ENCODE data around the gene BRIP1.

The BRIP1 gene

GRCh38 chr17:61644800-61645774, 218.2 kb downstream of the BRIP1 start:
- in situ Hi-C loops (cut with MboI; ENCODE audit: low sequenced_read_pairs), result no loop called here

GRCh38 chr17:61642768-61643167, 220.6 kb downstream of the BRIP1 start:
- in situ Hi-C loops (cut with MboI; ENCODE audit: low sequenced_read_pairs), result no loop called here

DNA sequence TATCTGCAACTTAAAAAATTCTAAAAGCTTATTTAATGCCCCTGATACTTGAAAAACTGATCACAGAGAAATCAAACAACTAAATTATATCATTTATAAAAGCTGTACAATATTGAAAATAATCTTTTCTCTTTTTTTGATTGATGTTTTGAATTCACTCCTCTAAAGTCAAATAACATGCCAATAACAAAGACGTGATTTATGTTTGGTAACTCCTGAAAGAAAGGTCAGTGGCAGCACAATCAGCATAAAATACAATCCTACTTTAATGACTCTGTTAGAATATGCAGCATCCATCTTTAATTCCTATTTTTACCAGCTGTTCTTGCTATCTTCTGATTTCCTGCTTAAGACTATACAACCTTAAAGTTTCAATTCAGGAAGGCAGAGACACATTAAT, 221.6 kb downstream of the BRIP1 start:
- in situ Hi-C loops (cut with MboI; ENCODE audit: low sequenced_read_pairs), result no loop called here

GRCh38 chr17:61641084-61641483, 222.2 kb downstream of the BRIP1 start:
- in situ Hi-C loops (cut with MboI; ENCODE audit: low sequenced_read_pairs), result no loop called here

- in situ Hi-C loops (cut with MboI; ENCODE audit: low sequenced_read_pairs), result loop anchor here (5.0 kb wide), 1 partner anchor 202 kb away; no protein-coding TSS in a partner anchor
These were observed 223.5 kb downstream of the BRIP1 start for GRCh38 chr17:61639818-61640217.

- in situ Hi-C loops (cut with MboI; ENCODE audit: low sequenced_read_pairs), result loop anchor here (5.0 kb wide), 1 partner anchor 204 kb away; no protein-coding TSS in a partner anchor
These were observed 225.2 kb downstream of the BRIP1 start for GRCh38 chr17:61638087-61638486.

DNA sequence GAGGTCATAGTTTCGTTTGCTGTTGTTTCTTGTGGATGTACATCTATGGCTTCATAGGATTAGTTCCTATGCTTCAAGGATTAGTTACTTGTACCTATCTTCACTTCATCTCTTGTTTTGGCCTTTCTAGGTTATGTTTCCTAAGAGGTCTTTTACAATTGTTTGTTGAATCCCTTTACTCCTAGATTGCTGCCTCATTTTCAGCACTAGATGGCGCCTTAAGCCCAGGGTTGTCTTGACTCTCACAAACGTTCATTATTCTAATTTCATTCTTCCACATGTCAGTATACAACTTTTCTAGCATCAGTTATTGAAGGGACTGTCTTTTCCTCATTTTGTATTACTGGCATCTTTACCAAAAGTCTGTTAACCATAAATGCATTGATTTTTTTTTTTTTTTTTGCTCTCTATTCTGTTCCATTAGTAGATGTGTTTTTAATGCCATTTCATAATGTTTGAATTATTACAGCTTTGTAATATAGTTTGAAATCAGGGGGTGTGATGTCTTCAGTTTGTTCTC, 227.4 kb downstream of the BRIP1 start:
- in situ Hi-C loops (cut with MboI; ENCODE audit: low sequenced_read_pairs), result loop anchor here (5.0 kb wide), 1 partner anchor 206 kb away; no protein-coding TSS in a partner anchor

- in situ Hi-C loops (cut with MboI; ENCODE audit: low sequenced_read_pairs), result loop anchor here (5.0 kb wide), 1 partner anchor 207 kb away; no protein-coding TSS in a partner anchor
These were observed 228.3 kb downstream of the BRIP1 start for GRCh38 chr17:61634942-61635538.

- in situ Hi-C loops (cut with MboI; ENCODE audit: low sequenced_read_pairs), result no loop called here
These were observed 229.3 kb downstream of the BRIP1 start for GRCh38 chr17:61634011-61634539.

DNA sequence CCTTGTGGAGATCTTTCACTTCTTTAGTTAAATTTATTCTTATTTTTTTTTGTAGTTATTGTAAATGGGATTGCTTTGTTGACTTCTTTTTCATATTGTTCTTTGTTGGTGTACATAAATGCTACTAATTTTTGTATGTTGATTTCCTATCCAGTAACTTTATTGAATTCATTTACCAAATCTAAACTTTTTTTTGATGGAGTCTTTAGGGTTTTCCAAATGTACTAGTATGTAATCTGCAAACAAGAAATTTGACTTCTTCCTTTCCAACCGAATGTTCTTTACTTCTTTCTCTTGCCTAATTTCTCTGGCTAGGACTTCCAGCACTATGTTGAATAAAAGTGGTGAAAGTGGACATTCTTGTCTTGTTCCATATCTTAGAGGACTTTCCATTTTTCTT, 230.5 kb downstream of the BRIP1 start:
- in situ Hi-C loops (cut with MboI; ENCODE audit: low sequenced_read_pairs), result no loop called here

DNA sequence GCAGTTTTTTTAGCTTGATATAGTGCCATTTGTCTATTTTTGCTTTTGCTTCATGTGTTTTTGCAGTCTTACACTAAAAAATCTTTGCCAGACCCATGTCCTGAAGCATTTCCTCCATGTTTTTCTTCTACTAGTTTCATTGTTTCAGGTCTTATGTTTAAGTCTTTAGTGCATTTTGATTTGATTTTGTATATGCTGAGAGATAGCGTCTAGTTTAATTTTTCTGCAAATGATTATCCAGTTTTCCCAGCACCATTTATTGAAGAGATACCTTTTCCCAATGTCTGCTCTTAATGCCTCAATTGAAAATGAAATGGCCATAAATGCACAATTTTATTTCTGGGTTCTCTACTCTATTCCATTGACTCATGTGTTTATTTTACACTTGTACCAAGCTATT, 231.5 kb downstream of the BRIP1 start:
- in situ Hi-C loops (cut with MboI; ENCODE audit: low sequenced_read_pairs), result no loop called here

All from HL-60/S4 treated with retinoic acid at 250 ng/mL for 4 days and 3 days (cell line).